Right hindlimb (tissue), 1 donor: ENCODE data around the gene CSTPP1.
A peak's percentile ranks its signal among the peaks of the same experiment; 100 is the strongest.
"Not testable (repeated sequence)": the region's sequence is repeated elsewhere in the genome, so short reads cannot be mapped to it uniquely, and the experiment has no call there.

ENCODE experiments used
- DNase-seq: peaks from one replicate; pipeline ENCODE4 v3.0.0-alpha.2; 2018

CSTPP1 gene

GRCh38 chr11:46913484-46913883 is 23.1 kb upstream of the CSTPP1 start:
- no peak for DNase-seq

- DNase-seq = no peak
These were observed 22.2 kb upstream of the CSTPP1 start for GRCh38 chr11:46914363-46914762.

DNA sequence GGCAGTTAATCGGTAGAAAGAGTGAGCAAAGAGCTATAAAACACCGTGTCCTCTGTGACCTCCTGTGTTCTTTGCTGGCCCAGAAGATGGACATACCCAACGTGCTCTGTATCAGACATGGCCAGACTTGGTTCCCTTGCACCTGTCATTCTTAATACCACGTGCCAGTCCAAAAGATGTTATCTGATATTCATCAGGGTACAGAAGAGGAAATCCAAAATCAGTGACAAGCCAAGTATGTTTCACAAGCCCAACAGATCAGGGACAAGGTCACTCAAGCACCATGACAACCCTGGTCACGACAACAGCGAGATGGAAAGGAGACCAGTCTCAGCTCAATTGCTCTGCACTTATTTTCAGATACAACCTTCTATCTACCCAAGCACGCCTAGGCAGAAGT is 21.7 kb upstream of the CSTPP1 start:
- DNase-seq = no peak

GRCh38 chr11:46916286-46917108 is 20.1 kb upstream of the CSTPP1 start:
- DNase-seq = peak; percentile 86

DNA sequence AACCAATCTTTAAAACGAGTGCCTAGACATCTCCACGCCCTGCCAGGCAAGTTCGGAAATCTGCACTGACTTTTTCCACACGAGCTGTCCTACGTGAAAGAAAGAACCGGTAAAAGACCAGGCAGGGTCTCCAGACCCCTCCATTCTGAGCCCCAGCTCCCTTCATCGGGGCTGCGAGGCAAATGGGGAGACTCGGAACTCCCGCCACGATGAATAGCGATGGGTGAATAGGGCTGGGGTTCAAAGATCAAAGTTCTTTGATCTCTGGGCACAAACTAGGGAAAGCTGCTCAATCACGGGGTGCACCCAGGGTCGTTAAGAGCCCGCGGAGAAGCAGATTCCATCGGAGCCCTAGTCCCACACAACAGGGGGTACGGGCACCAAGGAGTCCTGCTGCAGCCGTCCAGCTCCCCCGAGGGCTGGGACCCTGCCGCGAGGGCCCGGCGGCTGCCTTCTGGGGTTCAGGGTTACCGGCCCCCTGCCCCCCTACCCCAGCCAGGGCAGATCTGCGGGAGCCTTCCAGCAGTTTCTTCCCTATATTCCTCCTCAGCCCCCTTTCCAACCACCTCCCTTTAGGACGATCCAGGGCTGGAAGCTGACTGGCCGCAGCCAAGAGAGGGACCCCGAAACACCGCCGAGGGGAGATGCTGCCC is 19.3 kb upstream of the CSTPP1 start:
- no peak for DNase-seq

GRCh38 chr11:46917762-46918082 is 18.8 kb upstream of the CSTPP1 start:
- DNase-seq = no peak

DNA sequence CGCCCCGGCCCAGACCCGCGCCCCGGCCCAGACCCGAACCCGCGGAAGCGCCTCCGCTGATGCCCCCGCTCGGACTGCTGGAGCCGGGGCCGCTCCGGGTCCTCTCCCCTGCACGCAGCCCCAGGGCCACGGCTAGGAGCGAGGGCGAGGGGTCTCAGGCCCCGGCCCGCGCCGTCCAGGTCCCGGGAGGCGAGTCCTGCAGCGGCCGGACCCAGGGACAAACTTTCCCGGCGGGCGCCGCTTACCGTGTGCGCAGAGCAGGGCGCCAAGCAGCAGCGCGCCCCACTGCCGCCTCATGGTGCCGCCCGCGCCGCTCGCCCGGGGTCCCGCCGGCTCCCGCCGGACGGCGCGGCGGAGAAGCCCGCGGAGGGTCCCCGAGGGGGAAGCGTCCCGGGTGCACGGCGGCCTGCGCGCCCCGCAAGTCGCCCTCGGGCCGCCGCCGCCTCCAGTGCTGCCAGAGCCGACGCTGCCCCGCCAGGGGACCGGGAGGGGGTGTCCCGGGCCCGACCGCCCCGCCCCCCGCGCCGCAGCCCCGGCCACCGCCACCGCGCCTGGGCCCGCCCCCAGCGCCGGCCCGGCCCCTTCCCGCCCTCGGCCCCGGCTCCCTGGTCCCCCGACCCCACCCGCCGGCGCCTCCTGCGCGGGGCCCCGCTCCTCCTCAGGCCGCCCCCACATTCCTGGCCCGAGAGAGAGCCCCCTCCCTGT is 18.3 kb upstream of the CSTPP1 start, which contains the start of gene LRP4:
Gene LRP4, minus strand, starts transcription at position 468 of the 705 bp plus-strand sequence. Its CDS starts 171 bp downstream, at position 297.
- DNase-seq = peak; percentile 85

DNA sequence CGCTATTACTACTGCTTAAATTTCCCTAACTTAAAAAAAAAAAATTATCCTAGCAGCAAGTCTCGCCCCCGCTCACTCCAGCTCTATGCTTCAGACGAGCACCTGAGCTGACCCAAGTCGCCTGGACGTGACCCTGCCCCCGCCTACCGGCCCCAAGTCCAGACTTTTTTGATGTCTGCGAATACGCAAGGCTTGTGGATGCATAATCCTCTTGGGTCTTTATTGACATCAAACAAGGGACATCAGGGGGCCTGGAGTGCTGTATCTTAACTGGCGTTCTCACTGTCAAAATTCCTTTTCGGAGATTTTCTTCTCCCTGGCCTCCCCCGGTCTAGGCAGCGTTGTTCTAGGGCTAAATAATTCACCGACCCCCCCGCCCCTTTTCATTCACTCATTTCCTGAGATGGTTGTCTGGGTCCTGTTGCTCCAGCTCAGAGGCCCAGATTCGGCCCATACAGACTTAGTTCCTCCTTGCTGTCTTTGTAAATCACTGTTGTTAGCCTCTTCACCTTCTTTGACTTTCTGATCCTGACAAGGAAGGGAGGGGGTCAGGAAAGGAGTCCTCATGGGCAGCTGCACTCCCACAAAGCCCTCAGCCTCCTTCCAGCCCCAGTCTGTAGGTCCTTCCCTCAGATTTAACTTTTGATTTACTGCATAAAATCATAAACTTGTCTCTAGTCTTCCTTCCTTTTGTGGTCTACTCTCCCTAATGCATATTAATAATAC is 17.6 kb upstream of the CSTPP1 start:
- DNase-seq = no peak

DNA sequence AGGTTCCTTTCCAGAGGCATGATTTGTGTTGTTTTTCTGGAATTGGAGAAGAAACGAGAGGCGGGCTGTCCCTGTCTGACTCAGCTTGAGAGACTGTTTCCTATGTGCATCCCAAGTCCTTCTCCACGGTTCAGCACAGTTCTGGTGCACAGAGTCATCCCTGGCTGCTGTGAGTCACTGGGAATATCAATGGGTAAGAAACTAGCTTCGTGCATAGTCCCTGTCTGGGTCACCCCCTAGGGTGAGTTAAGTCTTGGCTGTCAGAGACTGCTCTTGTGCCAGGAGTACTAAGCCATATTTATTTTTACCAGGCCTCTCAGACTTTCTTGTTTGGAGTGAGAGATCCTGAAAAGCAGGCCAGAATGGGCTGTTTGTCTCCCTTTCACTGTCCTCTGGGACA is 15.8 kb upstream of the CSTPP1 start:
- peak; percentile 50 for DNase-seq

DNA sequence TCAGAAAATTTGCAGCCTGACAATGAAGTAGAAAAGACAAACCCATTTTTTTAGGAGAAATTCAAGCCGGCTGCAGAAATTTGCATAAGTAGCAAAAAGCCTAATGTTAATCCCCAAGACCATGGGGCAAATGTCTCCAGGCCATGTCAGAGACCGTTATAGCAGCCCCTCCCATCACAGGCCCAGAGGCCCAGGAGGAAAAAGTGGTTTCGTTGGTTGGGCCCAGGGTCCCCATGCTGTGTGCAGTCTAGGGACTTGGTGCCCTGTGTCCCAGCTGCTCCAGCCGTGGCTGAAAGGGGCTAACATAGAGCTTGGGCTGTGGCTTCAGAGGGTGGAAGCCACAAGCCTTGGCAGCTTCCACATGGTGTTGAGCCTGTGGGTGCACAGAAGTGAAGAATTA is 8.6 kb upstream of the CSTPP1 start:
- not testable (repeated sequence) for DNase-seq

DNA sequence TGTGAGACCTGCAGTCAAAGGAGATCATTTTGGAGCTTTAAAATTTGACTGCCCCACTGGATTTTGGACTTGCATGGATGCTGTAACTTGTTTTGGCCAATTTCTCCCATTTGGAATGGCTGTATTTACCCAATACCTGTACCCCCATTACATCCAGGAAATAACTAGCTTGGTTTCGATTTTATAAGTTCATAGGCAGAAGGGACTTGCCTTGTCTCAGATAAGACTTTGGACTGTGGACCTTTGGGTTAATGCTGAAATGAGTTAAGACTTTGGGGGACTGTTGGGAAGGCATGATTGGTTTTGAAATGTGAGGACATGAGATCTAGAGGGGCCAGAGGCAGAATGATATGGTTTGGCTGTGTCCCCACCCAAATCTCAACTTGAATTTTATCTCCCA is 7.9 kb upstream of the CSTPP1 start:
- DNase-seq = not testable (repeated sequence)

- DNase-seq = no peak
These were observed 6.5 kb upstream of the CSTPP1 start for GRCh38 chr11:46930089-46930488.

DNA sequence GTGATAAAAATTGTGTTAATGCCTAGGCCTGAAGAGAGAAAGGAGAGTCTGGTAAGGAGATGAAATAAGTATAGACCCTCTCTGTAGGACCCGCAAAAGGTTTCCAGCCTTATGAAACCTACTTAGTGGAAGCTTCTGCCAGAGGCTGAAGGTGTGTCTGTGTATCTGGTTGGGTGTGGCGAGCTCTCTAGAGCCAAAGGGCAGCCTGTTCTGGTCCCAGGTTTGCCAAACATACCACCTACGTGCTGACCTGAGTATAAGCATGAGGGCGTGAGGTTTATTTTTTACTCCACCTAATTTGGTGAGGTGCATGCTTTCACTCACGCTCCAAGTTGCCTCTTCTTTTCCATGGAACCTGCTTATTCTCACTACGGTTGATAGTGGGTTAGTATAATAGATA is 5.6 kb downstream of the CSTPP1 start:
- no peak for DNase-seq

DNA sequence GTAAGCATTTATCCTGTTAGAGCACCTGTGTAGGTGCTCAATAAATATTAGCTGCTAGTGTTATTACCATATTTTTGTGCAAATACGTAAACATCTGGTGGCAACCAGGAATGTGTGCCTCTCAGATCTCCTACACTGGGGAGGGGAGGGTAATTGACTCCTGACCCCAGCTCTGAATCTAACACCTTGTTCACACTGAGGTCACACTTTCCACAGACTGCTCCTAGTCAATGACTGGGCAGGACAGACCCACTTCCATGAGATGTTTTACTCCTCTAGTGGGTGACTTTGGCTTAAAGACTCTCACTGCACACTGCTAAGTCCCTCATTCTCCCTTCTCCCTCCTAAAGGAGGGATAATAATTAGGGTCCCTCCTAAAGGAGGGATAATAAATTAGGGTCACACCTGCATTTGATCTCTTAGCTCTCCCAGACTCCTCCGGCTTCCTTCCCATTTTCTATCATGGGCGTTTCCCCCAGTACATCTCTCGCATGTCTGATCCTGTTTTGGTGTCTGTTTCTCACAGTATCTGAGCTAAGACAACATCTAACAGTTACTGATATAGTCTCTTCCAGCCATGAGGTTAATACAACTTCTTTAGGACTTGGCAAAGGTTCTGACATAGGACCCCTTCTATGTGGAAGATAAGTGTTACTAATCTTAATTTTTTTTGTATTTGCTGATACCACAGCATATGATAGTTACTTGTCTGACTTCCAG is 8.0 kb downstream of the CSTPP1 start:
- DNase-seq = no peak

DNA sequence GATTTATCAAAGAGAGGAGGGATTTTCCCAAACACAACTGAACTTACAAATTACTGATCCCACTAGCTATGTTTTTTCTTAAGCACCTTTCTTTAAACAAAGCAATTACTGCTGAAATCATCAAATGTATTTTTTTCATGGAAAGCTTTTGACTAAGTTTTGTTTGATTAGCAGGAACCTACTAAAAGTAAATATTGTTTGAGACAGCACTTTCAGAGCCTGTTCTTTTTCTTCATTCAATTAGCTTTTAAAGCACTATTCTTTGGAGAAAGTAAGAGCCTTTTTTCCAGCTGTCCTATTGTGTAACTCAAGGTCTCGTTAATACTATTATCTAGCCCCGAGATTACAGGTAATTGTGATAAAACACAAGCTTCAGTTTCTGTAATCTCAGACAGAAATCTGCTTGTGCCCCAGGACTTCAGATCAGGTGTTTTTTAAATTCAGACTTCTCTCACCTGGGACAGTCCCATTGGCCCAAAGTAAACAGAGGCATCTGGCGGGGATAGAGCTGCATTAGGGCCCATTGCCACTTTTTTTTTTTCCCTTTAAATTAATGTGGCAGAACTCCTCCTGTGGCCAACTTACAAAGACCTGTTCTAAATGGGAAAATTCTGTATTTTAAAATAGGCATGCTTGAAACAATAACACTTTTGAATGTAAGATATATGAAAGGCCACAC is 11.0 kb downstream of the CSTPP1 start:
- DNase-seq = no peak

GRCh38 chr11:46948378-46949131 is 12.0 kb downstream of the CSTPP1 start:
- no peak for DNase-seq

DNA sequence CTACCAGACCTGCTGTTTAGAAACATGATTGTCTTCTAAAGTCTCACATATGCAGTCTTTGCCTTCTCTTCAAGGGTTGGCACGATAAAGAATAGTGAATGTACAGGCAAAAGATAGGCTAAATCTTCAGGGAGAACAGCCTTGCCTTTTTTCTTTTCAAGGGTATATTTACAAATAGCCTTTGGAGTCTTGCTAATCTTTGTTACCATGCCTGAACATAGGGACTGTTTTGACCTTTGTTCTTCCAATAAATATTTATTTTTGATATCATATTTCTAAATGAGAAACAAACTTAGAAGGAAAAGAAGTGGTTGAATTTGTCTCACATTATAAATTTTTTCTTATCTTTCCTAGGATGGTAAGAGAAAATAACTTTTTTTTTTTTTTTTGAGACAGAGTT is 12.7 kb downstream of the CSTPP1 start:
- no peak for DNase-seq

DNA sequence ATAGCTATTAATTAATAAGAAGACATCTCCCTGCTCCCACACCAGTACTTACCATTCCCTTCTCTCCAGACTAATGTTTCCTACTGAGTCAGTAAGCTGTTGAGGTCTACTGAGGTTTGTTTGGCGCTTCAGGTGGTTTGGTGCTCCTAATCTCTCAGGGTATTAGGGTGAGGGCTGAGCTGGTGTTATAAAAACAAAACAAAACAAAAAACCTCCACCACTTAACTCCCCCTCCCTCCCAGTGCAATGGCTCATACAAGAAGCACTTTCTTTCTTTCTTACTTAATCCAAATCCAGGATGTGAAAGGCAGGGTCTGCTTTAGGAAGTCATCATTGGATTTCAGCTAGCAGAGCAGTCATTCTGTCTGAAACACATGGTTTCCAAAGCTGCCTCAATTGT is 15.3 kb downstream of the CSTPP1 start:
- no peak for DNase-seq

DNA sequence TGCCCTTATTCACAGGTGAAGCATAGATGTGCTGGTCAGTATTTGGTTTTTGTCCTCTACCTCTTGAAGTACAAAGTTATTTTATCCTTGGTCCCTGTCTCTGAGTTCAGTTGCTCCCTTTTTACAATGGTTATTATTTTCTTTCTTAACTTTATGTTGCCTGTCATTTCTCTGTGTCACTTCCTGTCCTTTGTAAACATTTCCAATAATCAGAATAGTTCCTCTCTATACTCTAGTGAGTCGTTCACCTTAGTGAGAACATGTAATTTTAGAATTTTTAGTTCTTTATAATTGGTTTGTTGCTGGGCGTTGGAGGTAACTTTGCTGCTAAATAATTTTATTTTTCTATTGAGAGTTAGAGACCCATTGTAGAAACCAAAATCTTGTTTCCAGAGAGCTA is 16.0 kb downstream of the CSTPP1 start:
- no peak for DNase-seq

- DNase-seq = no peak
These were observed 16.5 kb downstream of the CSTPP1 start for GRCh38 chr11:46953093-46953492.

- no peak for DNase-seq
These were observed 22.2 kb downstream of the CSTPP1 start for GRCh38 chr11:46958777-46959176.
